Measurements from ENCODE around the gene MRPL27.
"Not testable (repeated sequence)": the region's sequence is repeated elsewhere in the genome, so short reads cannot be mapped to it uniquely, and the experiment has no call there.

The MRPL27 gene

GRCh38 chr17:50407921-50408320, 34.9 kb upstream of the MRPL27 start:
- Histone ChIP-seq H3K18ac (ENCODE audit: low read length) (no peak overlapping the region), H4K8ac (ENCODE audit: low read depth, low read length) (no peak overlapping the region), H3K27ac (replicated peaks; ENCODE audit: low read length) (no peak overlapping the region), H3K27me3 (ENCODE audit: control insufficient read depth in 3 of 3, insufficient read depth in 3 of 3, low read depth in 1 of 3, low read length in 3 of 3) (peaks cover 0 to 36% (median 0%) of the 10 kb centered on the region in 3 experiments), H3K36me3 (replicated peaks in 1 of 2; ENCODE audit: control insufficient read depth in 2 of 2, insufficient read depth in 2 of 2, low read length in 2 of 2) (no peaks in the 10 kb centered on the region), H3K79me1 (ENCODE audit: low read depth, low read length) (no peaks in the 10 kb centered on the region), H3K14ac (ENCODE audit: low read length) (no peak overlapping the region), H3K4me3 (ENCODE audit: low read length in 2 of 2) (no peak overlapping the region), H3K23ac (ENCODE audit: low read depth, low read length, poor library complexity) (no peak overlapping the region), H3K9me3 (replicated peaks in 1 of 2; ENCODE audit: control insufficient read depth in 2 of 2, insufficient read depth in 1 of 2, low read depth in 1 of 2, low read length in 2 of 2) (peaks cover 0 to 5% of the 10 kb centered on the region in 2 donors), H2BK15ac (ENCODE audit: low read length) (no peak overlapping the region), H2BK120ac (ENCODE audit: low read depth, low read length) (no peak overlapping the region), H2BK5ac (ENCODE audit: low read length) (no peak overlapping the region), H4K91ac (ENCODE audit: low read depth, low read length, poor library complexity) (no peak overlapping the region), H2AK5ac (ENCODE audit: low read depth, low read length) (no peak overlapping the region), H3K4me1 (ENCODE audit: control insufficient read depth in 2 of 2, insufficient read depth in 1 of 2, low read depth in 1 of 2, low read length in 2 of 2) (no peaks in the 10 kb centered on the region), H2BK12ac (ENCODE audit: low read length) (no peak overlapping the region), H2AFZ (ENCODE audit: low read length) (no peak overlapping the region), H3K4me2 (ENCODE audit: insufficient read depth, low read length, poor library complexity, severe bottlenecking) (no peak overlapping the region), H3K9ac (ENCODE audit: low read depth, low read length, poor library complexity) (no peak overlapping the region), H3K4ac (ENCODE audit: low read length) (no peak overlapping the region)
- WGBS, 2 donors (ENCODE audit: extremely low coverage in 2 of 2, insufficient read length in 2 of 2, insufficient replicate concordance in 1 of 2): no CpG with 5 or more reads among the region's 4 CpGs
- no peak for DNase-seq (ENCODE audit: low spot score)

GRCh38 chr17:50406578-50406977, 33.6 kb upstream of the MRPL27 start:
- no peak overlapping the region for H2BK5ac ChIP-seq (ENCODE audit: low read length)
- no CpG with 5 or more reads among the region's 5 CpGs for WGBS, 2 donors (ENCODE audit: extremely low coverage in 2 of 2, insufficient read length in 2 of 2, insufficient replicate concordance in 1 of 2)
- no peak overlapping the region for H3K18ac ChIP-seq (ENCODE audit: low read length)
- no peaks in the 10 kb centered on the region for H3K4me1 ChIP-seq (ENCODE audit: control insufficient read depth in 2 of 2, insufficient read depth in 1 of 2, low read depth in 1 of 2, low read length in 2 of 2)
- H3K36me3 ChIP-seq (replicated peaks in 1 of 2; ENCODE audit: control insufficient read depth in 2 of 2, insufficient read depth in 2 of 2, low read length in 2 of 2): no peaks in the 10 kb centered on the region
- H2BK12ac ChIP-seq (ENCODE audit: low read length): no peak overlapping the region
- no peak overlapping the region for H2AK5ac ChIP-seq (ENCODE audit: low read depth, low read length)
- H3K14ac ChIP-seq (ENCODE audit: low read length): no peak overlapping the region
- DNase-seq (ENCODE audit: low spot score): no peak
- no peak overlapping the region for H3K27ac ChIP-seq (replicated peaks; ENCODE audit: low read length)
- H3K23ac ChIP-seq (ENCODE audit: low read depth, low read length, poor library complexity): no peak overlapping the region
- H2AFZ ChIP-seq (ENCODE audit: low read length): no peak overlapping the region
- H2BK120ac ChIP-seq (ENCODE audit: low read depth, low read length): no peak overlapping the region
- no peak overlapping the region for H3K4me2 ChIP-seq (ENCODE audit: insufficient read depth, low read length, poor library complexity, severe bottlenecking)
- no peak overlapping the region for H4K91ac ChIP-seq (ENCODE audit: low read depth, low read length, poor library complexity)
- peaks cover 0 to 31% (median 0%) of the 10 kb centered on the region in 3 experiments for H3K27me3 ChIP-seq (ENCODE audit: control insufficient read depth in 3 of 3, insufficient read depth in 3 of 3, low read depth in 1 of 3, low read length in 3 of 3)
- H3K9ac ChIP-seq (ENCODE audit: low read depth, low read length, poor library complexity): no peak overlapping the region
- H3K4ac ChIP-seq (ENCODE audit: low read length): no peak overlapping the region
- no peaks in the 10 kb centered on the region for H3K9me3 ChIP-seq (replicated peaks in 1 of 2; ENCODE audit: control insufficient read depth in 2 of 2, insufficient read depth in 1 of 2, low read depth in 1 of 2, low read length in 2 of 2)
- no peak overlapping the region for H4K8ac ChIP-seq (ENCODE audit: low read depth, low read length)
- H2BK15ac ChIP-seq (ENCODE audit: low read length): no peak overlapping the region
- no peaks in the 10 kb centered on the region for H3K79me1 ChIP-seq (ENCODE audit: low read depth, low read length)
- H3K4me3 ChIP-seq (ENCODE audit: low read length in 2 of 2): no peak overlapping the region

- DNase-seq (ENCODE audit: low spot score); H2BK120ac ChIP-seq (ENCODE audit: low read depth, low read length); H3K79me1 ChIP-seq (ENCODE audit: low read depth, low read length); H3K23ac ChIP-seq (ENCODE audit: low read depth, low read length, poor library complexity); H2BK15ac ChIP-seq (ENCODE audit: low read length); H2AK5ac ChIP-seq (ENCODE audit: low read depth, low read length); H3K18ac ChIP-seq (ENCODE audit: low read length); H3K27ac ChIP-seq (replicated peaks; ENCODE audit: low read length); H3K9me3 ChIP-seq (replicated peaks in 1 of 2; ENCODE audit: control insufficient read depth in 2 of 2, insufficient read depth in 1 of 2, low read depth in 1 of 2, low read length in 2 of 2); H4K8ac ChIP-seq (ENCODE audit: low read depth, low read length); H3K9ac ChIP-seq (ENCODE audit: low read depth, low read length, poor library complexity); H3K4me2 ChIP-seq (ENCODE audit: insufficient read depth, low read length, poor library complexity, severe bottlenecking); H2BK5ac ChIP-seq (ENCODE audit: low read length); H3K36me3 ChIP-seq (replicated peaks in 1 of 2; ENCODE audit: control insufficient read depth in 2 of 2, insufficient read depth in 2 of 2, low read length in 2 of 2); H3K4me3 ChIP-seq (ENCODE audit: low read length in 2 of 2); H2BK12ac ChIP-seq (ENCODE audit: low read length); H3K4me1 ChIP-seq (ENCODE audit: control insufficient read depth in 2 of 2, insufficient read depth in 1 of 2, low read depth in 1 of 2, low read length in 2 of 2); H3K4ac ChIP-seq (ENCODE audit: low read length); H3K14ac ChIP-seq (ENCODE audit: low read length); H4K91ac ChIP-seq (ENCODE audit: low read depth, low read length, poor library complexity): not testable (repeated sequence)
- Histone ChIP-seq H2AFZ (ENCODE audit: low read length) (peak overlapping the region; percentile 40), H3K27me3 (ENCODE audit: control insufficient read depth in 3 of 3, insufficient read depth in 3 of 3, low read depth in 1 of 3, low read length in 3 of 3) (peaks cover 0 to 27% (median 0%) of the 10 kb centered on the region in 3 experiments)
- WGBS, 2 donors (ENCODE audit: extremely low coverage in 2 of 2, insufficient read length in 2 of 2, insufficient replicate concordance in 1 of 2): no CpG with 5 or more reads among the region's 4 CpGs
Measured at GRCh38 chr17:50405351-50405750, 32.4 kb upstream of the MRPL27 start.

GRCh38 chr17:50399591-50399990, 26.6 kb upstream of the MRPL27 start:
- no CpG with 5 or more reads among the region's 8 CpGs for WGBS, 2 donors (ENCODE audit: extremely low coverage in 2 of 2, insufficient read length in 2 of 2, insufficient replicate concordance in 1 of 2)
- not testable (repeated sequence) for H2BK12ac ChIP-seq (ENCODE audit: low read length); H3K4ac ChIP-seq (ENCODE audit: low read length); H3K9ac ChIP-seq (ENCODE audit: low read depth, low read length, poor library complexity); DNase-seq (ENCODE audit: low spot score); H3K9me3 ChIP-seq (replicated peaks in 1 of 2; ENCODE audit: control insufficient read depth in 2 of 2, insufficient read depth in 1 of 2, low read depth in 1 of 2, low read length in 2 of 2); H2AK5ac ChIP-seq (ENCODE audit: low read depth, low read length); H3K27me3 ChIP-seq (ENCODE audit: control insufficient read depth in 3 of 3, insufficient read depth in 3 of 3, low read depth in 1 of 3, low read length in 3 of 3); H3K79me1 ChIP-seq (ENCODE audit: low read depth, low read length); H4K8ac ChIP-seq (ENCODE audit: low read depth, low read length); H3K4me2 ChIP-seq (ENCODE audit: insufficient read depth, low read length, poor library complexity, severe bottlenecking); H3K18ac ChIP-seq (ENCODE audit: low read length); H3K23ac ChIP-seq (ENCODE audit: low read depth, low read length, poor library complexity); H2BK15ac ChIP-seq (ENCODE audit: low read length); H2BK120ac ChIP-seq (ENCODE audit: low read depth, low read length); H3K14ac ChIP-seq (ENCODE audit: low read length); H4K91ac ChIP-seq (ENCODE audit: low read depth, low read length, poor library complexity); H2AFZ ChIP-seq (ENCODE audit: low read length); H3K27ac ChIP-seq (replicated peaks; ENCODE audit: low read length); H3K4me3 ChIP-seq (ENCODE audit: low read length in 2 of 2); H2BK5ac ChIP-seq (ENCODE audit: low read length)
- H3K4me1 ChIP-seq (ENCODE audit: control insufficient read depth in 2 of 2, insufficient read depth in 1 of 2, low read depth in 1 of 2, low read length in 2 of 2): peaks cover 10% of the 10 kb centered on the region in 2 donors
- peaks cover 2 to 15% of the 10 kb centered on the region in 2 donors for H3K36me3 ChIP-seq (replicated peaks in 1 of 2; ENCODE audit: control insufficient read depth in 2 of 2, insufficient read depth in 2 of 2, low read length in 2 of 2)

Data from neuronal stem cell (in vitro differentiated cells).